ENCODE data around the gene BLOC1S5. TPM values are rescaled to one million over a fixed set of nuclear protein-coding genes. Genes with fewer than 3 reads are reported as not detected.
A peak's percentile ranks its signal among the peaks of the same experiment; 100 is the strongest.

BLOC1S5 gene
- total and polyA plus RNA-seq, 2 of the 13 experiments (the other 11 are each of a cell fraction or from before 2014, with no cell fraction given), result 10.5 to 41.5 TPM

DNA sequence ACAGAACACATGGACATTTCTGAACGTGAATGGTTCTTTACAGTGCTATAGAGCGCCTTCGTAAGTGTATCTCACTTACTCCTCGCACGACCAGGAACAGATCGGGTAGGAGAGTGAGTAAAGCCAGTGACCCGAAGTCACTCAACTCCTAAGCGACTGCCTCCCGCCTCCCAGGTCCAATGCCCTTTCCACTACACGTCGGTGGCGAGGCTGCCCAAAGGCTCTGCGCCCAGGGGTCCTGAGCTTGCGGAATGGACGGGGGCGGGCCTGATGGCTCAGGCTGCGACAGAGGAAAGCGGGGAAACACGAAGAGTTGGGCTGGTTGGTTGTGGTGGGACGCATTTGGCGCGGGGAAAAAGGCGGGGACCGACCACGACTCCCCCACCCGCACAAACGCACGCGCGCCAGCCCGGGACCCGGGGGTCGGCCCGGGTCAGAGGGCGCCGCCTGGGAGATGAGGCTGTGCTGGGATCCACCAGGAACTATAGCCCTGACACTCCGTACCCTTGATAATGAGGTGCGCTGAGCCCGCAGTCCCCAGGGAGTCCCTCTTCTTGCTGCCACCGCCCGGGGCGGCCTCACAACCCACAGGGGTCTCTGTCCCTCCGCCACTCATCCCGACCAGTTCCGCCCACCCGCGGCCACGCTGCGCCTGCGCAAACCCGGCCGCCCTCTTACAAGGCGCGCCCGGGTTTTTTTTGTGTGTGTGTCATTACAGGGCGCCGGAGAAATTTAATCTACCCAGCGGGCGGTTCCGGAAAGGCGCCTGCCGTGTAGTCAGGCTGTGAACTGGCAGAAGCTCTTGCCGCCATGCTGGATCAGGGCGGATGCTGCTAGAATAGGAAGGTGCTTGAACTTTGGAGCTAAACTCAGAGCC lies at the start of gene BLOC1S5 (continued):
- TF ChIP-seq E2F2 (CRISPR knock-in tag; IDR thresholded peaks at IDR 0.05; ENCODE audit: borderline replicate concordance), result no peak
- TF ChIP-seq ZBTB42 (CRISPR knock-in tag; IDR thresholded peaks at IDR 0.05), result peak; percentile 83
- no peak for TF ChIP-seq NPAS2 (CRISPR knock-in tag; IDR thresholded peaks at IDR 0.05; ENCODE audit: borderline replicate concordance)
- TF ChIP-seq ZNF317 (CRISPR knock-in tag; IDR thresholded peaks at IDR 0.05), result peak; percentile 92
- peak; percentile 70; the same call in 1 of the 2 replicates for TF ChIP-seq ZSCAN21 (CRISPR knock-in tag; IDR thresholded peaks at IDR 0.05; ENCODE audit: borderline replicate concordance)
- peak; percentile 94 for TF ChIP-seq CHCHD3 (CRISPR knock-in tag; IDR thresholded peaks at IDR 0.05)
- no peak for TF ChIP-seq U2AF2 (IDR thresholded peaks at IDR 0.05; ENCODE audit: low read depth, low read length)
- TF ChIP-seq XBP1 (CRISPR knock-in tag; IDR thresholded peaks at IDR 0.05), result no peak
- TF ChIP-seq, protein P1, sequence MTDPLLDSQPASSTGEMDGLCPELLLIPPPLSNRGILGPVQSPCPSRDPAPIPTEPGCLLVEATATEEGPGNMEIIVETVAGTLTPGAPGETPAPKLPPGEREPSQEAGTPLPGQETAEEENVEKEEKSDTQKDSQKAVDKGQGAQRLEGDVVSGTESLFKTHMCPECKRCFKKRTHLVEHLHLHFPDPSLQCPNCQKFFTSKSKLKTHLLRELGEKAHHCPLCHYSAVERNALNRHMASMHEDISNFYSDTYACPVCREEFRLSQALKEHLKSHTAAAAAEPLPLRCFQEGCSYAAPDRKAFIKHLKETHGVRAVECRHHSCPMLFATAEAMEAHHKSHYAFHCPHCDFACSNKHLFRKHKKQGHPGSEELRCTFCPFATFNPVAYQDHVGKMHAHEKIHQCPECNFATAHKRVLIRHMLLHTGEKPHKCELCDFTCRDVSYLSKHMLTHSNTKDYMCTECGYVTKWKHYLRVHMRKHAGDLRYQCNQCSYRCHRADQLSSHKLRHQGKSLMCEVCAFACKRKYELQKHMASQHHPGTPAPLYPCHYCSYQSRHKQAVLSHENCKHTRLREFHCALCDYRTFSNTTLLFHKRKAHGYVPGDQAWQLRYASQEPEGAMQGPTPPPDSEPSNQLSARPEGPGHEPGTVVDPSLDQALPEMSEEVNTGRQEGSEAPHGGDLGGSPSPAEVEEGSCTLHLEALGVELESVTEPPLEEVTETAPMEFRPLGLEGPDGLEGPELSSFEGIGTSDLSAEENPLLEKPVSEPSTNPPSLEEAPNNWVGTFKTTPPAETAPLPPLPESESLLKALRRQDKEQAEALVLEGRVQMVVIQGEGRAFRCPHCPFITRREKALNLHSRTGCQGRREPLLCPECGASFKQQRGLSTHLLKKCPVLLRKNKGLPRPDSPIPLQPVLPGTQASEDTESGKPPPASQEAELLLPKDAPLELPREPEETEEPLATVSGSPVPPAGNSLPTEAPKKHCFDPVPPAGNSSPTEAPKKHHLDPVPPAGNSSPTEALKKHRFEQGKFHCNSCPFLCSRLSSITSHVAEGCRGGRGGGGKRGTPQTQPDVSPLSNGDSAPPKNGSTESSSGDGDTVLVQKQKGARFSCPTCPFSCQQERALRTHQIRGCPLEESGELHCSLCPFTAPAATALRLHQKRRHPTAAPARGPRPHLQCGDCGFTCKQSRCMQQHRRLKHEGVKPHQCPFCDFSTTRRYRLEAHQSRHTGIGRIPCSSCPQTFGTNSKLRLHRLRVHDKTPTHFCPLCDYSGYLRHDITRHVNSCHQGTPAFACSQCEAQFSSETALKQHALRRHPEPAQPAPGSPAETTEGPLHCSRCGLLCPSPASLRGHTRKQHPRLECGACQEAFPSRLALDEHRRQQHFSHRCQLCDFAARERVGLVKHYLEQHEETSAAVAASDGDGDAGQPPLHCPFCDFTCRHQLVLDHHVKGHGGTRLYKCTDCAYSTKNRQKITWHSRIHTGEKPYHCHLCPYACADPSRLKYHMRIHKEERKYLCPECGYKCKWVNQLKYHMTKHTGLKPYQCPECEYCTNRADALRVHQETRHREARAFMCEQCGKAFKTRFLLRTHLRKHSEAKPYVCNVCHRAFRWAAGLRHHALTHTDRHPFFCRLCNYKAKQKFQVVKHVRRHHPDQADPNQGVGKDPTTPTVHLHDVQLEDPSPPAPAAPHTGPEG (CRISPR knock-in tag; IDR thresholded peaks at IDR 0.05), result 0 out of 2 replicates have a peak, but pooled peaks have one; percentile 22
- no peak for TF ChIP-seq TERF1 (CRISPR knock-in tag; IDR thresholded peaks at IDR 0.05)
- TF ChIP-seq, protein P2, sequence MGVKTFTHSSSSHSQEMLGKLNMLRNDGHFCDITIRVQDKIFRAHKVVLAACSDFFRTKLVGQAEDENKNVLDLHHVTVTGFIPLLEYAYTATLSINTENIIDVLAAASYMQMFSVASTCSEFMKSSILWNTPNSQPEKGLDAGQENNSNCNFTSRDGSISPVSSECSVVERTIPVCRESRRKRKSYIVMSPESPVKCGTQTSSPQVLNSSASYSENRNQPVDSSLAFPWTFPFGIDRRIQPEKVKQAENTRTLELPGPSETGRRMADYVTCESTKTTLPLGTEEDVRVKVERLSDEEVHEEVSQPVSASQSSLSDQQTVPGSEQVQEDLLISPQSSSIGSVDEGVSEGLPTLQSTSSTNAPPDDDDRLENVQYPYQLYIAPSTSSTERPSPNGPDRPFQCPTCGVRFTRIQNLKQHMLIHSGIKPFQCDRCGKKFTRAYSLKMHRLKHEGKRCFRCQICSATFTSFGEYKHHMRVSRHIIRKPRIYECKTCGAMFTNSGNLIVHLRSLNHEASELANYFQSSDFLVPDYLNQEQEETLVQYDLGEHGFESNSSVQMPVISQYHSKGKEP (CRISPR knock-in tag; IDR thresholded peaks at IDR 0.05), result no peak
- TF ChIP-seq NBN (conservative IDR thresholded peaks at IDR 0.05), result no peak
- TF ChIP-seq STAG1 (CRISPR knock-in tag; IDR thresholded peaks at IDR 0.05), result no peak
- peak; percentile 77 for TF ChIP-seq ARID5B (CRISPR knock-in tag; IDR thresholded peaks at IDR 0.05)
